Natural killer cell (primary cell): ENCODE results near the gene TCF7L1. TPM values are rescaled to one million over a fixed set of nuclear protein-coding genes. Genes with fewer than 3 reads are reported as not detected.

Experiments used
- ATAC-seq, 3 donors: fragments of 150-1000 bp in 2 of 3; fragments of 200-7000 bp in 1 of 3; cut with Tn5 transposase; 1 replicate in 1 of 3; 2 replicates in 2 of 3; pipeline ENCODE4 v1.10.0; 2021; ENCODE audit warnings: mild to moderate bottlenecking in 2 of 3, moderate library complexity in 2 of 3
- DNase-seq, 2 donors: peaks; one replicate each; pipeline versions ENCODE4 v3.0.0 to v3.0.0-alpha.2; 2013 to 2021; ENCODE audit warnings: mixed read lengths in 1 of 2
- H3K27ac ChIP-seq: one replicate; pipeline ENCODE4 v1.5.1; 2013; ENCODE audit warnings: mild to moderate bottlenecking, low read length
- H3K27me3 ChIP-seq: one replicate; pipeline ENCODE4 v1.6.1; 2013; ENCODE audit warnings: low read length; ENCODE audit not compliant: control insufficient read depth, insufficient read depth
- H3K36me3 ChIP-seq: one replicate; pipeline ENCODE4 v1.6.1; 2013; ENCODE audit warnings: low read length; ENCODE audit not compliant: control insufficient read depth, insufficient read depth
- H3K4me1 ChIP-seq: one replicate; pipeline ENCODE4 v1.6.1; 2013; ENCODE audit warnings: low read length; ENCODE audit not compliant: control insufficient read depth, insufficient read depth
- H3K4me3 ChIP-seq: one replicate; pipeline ENCODE4 v1.5.1; 2013; ENCODE audit warnings: low read length
- H3K9me3 ChIP-seq: one replicate; pipeline ENCODE4 v1.6.1; 2013; ENCODE audit warnings: low read length; ENCODE audit not compliant: control insufficient read depth, insufficient read depth
- H3K27ac Mint-ChIP-seq, 2 donors: one replicate each; pipeline ENCODE4 v1.8.0; 2022; ENCODE audit warnings: mild to moderate bottlenecking in 2 of 2, mixed read lengths in 2 of 2, moderate library complexity in 1 of 2
- H3K27me3 Mint-ChIP-seq, 2 donors: one replicate each; pipeline ENCODE4 v1.8.0; 2022; ENCODE audit warnings: low read depth in 2 of 2, mixed read lengths in 2 of 2
- H3K36me3 Mint-ChIP-seq: one replicate; pipeline ENCODE4 v1.8.0; 2022; ENCODE audit warnings: mixed read lengths
- H3K4me1 Mint-ChIP-seq, 2 donors: one replicate each; pipeline ENCODE4 v1.8.0; 2022; ENCODE audit warnings: mixed read lengths in 2 of 2
- H3K4me3 Mint-ChIP-seq: one replicate; pipeline ENCODE4 v1.8.0; 2022; ENCODE audit warnings: mild to moderate bottlenecking, moderate library complexity, mixed read lengths
- H3K9me3 Mint-ChIP-seq, 2 donors: one replicate each; pipeline ENCODE4 v1.8.0; 2022; ENCODE audit warnings: mixed read lengths in 2 of 2
- WGBS: methylation state at CpG from one replicate; pipeline ENCODE4 v1.1.7; 2013; ENCODE audit warnings: missing lambda C conversion rate; ENCODE audit not compliant: insufficient coverage; 5-methylcytosine and 5-hydroxymethylcytosine counted together
- intact Hi-C: fragments of 100-400 bp; cut with micrococcal nuclease; formaldehyde crosslinking; loops from one replicate; pipeline ENCODE4 v1.14.2; 2022
- total RNA-seq, 4 donors: library from RNA; stranded (reverse); fragments of 120-200 nt in 1 of 4; gene quantifications; one replicate each; pipeline versions ENCODE4 v1.2.3 to v1.2.4, GENCODE V29; 2013 to 2022
- TF ChIP-seq, protein P1 (sequence below): fragments of 200-600 bp; IDR thresholded peaks from one replicate; pipeline ENCODE4 v1.8.0; 2022; ENCODE audit warnings: antibody characterized with exemption

TCF7L1 gene
- total RNA-seq, 3 donors from 2014 or later (not counting 1 experiment from before 2014, with no cell fraction given), result not detected

GRCh38 chr2:85276571-85277118 is 143.5 kb downstream of the TCF7L1 start:
- 78% methylated on average over 14 of the region's 14 CpGs for WGBS
- TF ChIP-seq, protein P1, sequence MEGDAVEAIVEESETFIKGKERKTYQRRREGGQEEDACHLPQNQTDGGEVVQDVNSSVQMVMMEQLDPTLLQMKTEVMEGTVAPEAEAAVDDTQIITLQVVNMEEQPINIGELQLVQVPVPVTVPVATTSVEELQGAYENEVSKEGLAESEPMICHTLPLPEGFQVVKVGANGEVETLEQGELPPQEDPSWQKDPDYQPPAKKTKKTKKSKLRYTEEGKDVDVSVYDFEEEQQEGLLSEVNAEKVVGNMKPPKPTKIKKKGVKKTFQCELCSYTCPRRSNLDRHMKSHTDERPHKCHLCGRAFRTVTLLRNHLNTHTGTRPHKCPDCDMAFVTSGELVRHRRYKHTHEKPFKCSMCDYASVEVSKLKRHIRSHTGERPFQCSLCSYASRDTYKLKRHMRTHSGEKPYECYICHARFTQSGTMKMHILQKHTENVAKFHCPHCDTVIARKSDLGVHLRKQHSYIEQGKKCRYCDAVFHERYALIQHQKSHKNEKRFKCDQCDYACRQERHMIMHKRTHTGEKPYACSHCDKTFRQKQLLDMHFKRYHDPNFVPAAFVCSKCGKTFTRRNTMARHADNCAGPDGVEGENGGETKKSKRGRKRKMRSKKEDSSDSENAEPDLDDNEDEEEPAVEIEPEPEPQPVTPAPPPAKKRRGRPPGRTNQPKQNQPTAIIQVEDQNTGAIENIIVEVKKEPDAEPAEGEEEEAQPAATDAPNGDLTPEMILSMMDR, result no peak
- intact Hi-C loops, result no loop called here
- H3K4me1 ChIP-seq, result no peaks in the 10 kb centered on the region
- DNase-seq (no peak), ATAC-seq (no peak)
- no peak overlapping the region for H3K27ac ChIP-seq
- H3K27me3 ChIP-seq, result no peaks in the 10 kb centered on the region
- no peaks in the 10 kb centered on the region for H3K9me3 ChIP-seq
- Mint-ChIP-seq H3K9me3 (no peaks in the 10 kb centered on the region), H3K36me3 (no peaks in the 10 kb centered on the region), H3K27me3 (peaks cover 0 to 9% of the 10 kb centered on the region in 2 donors), H3K4me1 (no peaks in the 10 kb centered on the region), H3K4me3 (no peak overlapping the region), H3K27ac (no peak overlapping the region)
- H3K4me3 ChIP-seq, result no peak overlapping the region
- H3K36me3 ChIP-seq, result no peaks in the 10 kb centered on the region

- no peaks in the 10 kb centered on the region for H3K27me3 ChIP-seq
- TF ChIP-seq, protein P1, result no peak
- H3K4me3 ChIP-seq, result no peak overlapping the region
- Mint-ChIP-seq H3K4me3 (no peak overlapping the region), H3K27me3 (peaks cover 0 to 8% of the 10 kb centered on the region in 2 donors), H3K36me3 (no peaks in the 10 kb centered on the region), H3K27ac (no peak overlapping the region), H3K9me3 (no peaks in the 10 kb centered on the region), H3K4me1 (no peaks in the 10 kb centered on the region)
- 76% methylated on average over 15 of the region's 15 CpGs for WGBS
- DNase-seq (no peak), ATAC-seq (no peak)
- H3K27ac ChIP-seq, result no peak overlapping the region
- no peaks in the 10 kb centered on the region for H3K4me1 ChIP-seq
- H3K9me3 ChIP-seq, result no peaks in the 10 kb centered on the region
- intact Hi-C loops, result no loop called here
- no peaks in the 10 kb centered on the region for H3K36me3 ChIP-seq
Measured at GRCh38 chr2:85277416-85278158, 144.4 kb downstream of the TCF7L1 start.

DNA sequence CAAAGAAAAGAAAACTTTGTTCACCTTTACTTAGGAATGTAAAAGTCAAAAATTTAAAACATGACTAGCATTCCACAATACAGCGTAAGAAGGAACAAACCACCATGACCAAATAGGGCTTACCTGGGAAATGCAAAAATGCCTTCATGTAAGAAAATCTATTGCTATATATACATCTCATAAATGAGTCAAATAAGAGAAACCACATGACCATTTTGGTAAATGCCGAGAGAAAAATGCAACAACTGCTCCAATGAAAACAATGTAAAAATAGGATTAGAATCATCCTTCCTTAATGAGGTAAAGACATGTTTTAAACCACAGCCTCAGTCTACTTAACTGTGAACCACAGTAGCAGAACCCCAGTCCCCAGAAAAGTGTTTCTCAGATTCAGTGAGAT is 145.2 kb downstream of the TCF7L1 start:
- no peak overlapping the region for H3K4me3 Mint-ChIP-seq
- no peak overlapping the region for H3K27ac Mint-ChIP-seq
- H3K36me3 ChIP-seq, result no peaks in the 10 kb centered on the region
- TF ChIP-seq, protein P1, result no peak
- ATAC-seq, result no peak
- H3K27me3 Mint-ChIP-seq, result peaks cover 0 to 6% of the 10 kb centered on the region in 2 donors
- H3K4me1 Mint-ChIP-seq, result no peaks in the 10 kb centered on the region
- no peak overlapping the region for H3K4me3 ChIP-seq
- no peaks in the 10 kb centered on the region for H3K36me3 Mint-ChIP-seq
- intact Hi-C loops, result no loop called here
- no peak for DNase-seq
- no peak overlapping the region for H3K27ac ChIP-seq
- H3K9me3 Mint-ChIP-seq, result no peaks in the 10 kb centered on the region
- H3K9me3 ChIP-seq, result no peaks in the 10 kb centered on the region
- no peaks in the 10 kb centered on the region for H3K4me1 ChIP-seq
- 75% methylated on average over 1 of the region's 2 CpGs for WGBS
- H3K27me3 ChIP-seq, result no peaks in the 10 kb centered on the region
